GM11168 (cell line): Measurements from ENCODE around the gene BSN.
"Not testable (repeated sequence)": the region's sequence is repeated elsewhere in the genome, so short reads cannot be mapped to it uniquely, and the experiment has no call there.

Source experiments
- in situ Hi-C: fragments of 300-500 bp; cut with MboI; formaldehyde crosslinking; loops from one replicate; pipeline ENCODE4 v1.12.0; 2022; ENCODE audit warnings: low sequenced_read_pairs; ENCODE audit not compliant: unreplicated experiment

Gene BSN

DNA sequence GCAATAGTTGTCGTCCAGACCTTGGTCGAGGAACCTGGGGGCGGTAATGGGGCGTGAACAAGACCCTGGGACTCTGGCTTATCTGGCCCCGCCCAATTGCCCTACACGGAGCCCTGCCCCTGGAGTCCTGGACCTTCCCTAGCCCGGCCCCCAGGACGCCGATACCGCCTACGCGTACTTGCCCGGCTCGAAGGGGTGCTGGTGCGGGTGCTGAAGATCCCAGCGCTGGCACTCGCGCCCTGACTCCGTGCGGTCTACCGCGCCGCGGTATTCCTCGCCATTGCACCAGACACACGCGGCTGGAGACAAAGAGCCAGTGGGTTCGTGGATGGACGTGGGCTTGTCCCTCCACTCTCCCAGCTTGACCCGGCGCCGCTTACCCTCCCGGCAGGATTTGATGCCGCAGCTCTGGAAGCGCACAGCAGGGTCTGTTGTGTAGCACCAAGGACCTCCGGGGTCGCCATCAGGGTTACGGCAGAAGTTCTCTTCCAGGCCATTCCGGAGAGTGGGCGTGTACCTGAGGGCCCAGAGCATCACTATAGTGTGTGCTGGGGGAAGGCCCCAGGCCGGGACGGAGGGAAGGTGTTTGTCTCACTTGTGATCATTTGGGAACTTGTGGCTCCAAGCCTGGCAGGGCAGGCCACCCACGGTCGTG lies 132.6 kb downstream of the BSN start:
- in situ Hi-C loops = not testable (repeated sequence)

GRCh38 chr3:49687424-49687795 lies 133.1 kb downstream of the BSN start:
- in situ Hi-C loops = not testable (repeated sequence)

DNA sequence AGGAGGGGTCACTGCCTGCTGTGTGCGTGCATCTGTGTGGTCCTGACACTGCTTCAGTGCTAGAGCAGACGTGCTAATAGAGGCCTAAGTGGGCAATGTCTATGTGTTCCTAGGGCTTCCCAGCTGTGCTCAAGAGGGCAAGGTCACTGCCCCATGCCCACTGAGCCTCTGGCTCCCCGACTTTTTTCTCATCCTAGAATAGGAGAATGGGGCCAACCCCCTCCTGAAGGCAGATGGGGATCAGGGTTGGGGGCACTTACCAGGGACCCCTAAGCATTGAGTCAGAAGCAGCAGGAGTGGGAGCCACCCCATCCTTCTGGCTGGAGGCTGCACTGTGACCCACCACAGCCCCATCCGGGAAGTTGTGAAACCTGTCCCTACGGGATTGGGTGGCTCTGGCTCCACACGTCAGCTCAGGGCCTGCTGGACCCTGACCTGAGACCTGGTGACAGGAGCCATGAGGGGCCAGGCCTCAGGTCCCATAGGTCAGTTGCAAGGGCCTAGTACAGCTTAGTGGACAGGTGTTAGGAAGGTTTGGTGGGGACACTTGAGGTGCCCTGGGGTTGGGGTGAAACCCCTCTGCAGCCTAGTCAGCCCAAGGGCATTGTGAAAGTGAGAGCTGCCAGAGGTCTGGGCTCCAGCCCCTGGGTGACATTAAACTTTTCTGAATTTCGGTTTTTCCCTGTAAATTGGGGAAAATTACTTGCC lies 134.2 kb downstream of the BSN start:
- in situ Hi-C loops = not testable (repeated sequence)

DNA sequence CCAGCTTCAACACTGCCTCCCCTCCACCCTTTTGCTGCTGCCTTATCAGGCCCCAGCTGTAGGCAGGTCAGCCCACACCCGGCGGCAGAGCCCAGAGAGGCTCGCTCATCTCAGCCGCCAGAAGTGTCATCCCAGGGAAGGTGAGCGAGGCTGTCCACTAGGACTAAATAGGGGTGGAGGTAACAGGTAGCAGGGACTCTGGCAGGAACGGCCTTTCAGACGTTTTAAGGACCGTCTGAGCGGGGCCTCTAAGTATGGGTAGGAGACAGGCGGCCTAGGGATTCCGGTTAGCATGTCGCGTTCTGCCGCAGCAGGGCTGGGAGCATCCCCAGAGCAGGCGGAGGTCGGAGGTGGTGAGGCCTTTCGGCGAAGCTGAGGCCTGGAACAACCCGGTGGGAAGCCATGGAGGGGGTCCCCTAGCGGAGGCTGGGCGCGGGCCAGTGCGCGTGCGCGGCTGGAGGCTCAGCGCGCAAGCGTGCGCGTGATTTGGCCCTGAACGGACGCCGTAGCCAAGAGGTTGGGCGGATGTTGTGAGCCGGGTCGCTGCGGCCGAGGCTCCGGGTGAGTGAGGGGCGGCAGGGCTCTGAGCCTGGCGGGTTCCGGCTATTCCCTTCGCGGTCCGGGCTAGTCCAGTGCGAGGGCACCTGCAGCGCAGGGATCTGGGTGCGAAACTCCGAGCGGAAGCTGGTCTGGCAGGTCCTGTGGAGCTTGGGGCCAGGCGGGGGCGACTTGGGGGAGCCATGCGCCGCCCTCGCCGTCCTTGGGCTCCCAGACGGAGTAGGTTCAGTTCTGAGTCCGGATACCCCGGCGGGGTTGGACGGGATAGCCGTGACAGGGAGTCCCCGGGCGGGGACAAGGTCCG lies 135.0 kb downstream of the BSN start, which contains the start of the genes MST1 and RNF123:
TSS of gene MST1 (minus strand) at position 429 of the 862 bp plus-strand sequence. CDS start 783 bp downstream, outside the sequence.
TSS of gene RNF123 (plus strand) at position 512 of the 862 bp plus-strand sequence. CDS start 1,609 bp downstream, outside the sequence.
- in situ Hi-C loops = no loop called here

DNA sequence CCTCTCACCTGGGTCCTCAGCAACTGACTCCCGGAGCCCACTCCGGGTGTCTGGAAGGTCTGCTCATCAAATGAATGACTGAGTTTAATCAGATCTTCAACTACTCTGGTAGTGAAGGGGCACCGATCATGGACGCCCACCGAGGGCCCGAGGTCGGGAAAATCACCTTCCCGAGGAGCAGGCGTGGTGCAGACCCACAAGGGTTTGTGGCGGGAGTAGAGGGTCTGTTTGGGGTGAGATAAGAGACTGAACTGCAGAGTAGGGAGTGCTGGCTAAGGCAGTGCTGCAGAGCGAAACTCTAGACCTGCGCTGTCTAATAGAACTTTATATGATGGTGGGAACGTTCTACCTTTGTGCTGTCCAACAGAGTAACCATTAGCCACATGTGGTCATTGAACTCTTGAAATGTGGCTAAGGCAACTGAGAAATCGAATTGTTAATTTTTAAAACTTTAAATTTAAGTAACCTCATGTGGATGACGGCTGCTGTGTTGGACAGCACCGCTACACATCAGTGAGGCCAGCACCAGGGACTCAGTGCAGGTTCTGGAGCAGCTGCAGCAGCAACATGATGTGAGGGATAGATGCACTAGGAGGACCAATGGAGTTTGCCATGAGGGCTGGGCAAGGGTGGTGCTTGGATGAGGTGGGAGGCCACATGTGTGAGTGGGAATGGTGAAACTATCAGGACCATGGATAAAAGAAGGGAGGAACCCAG lies 135.8 kb downstream of the BSN start:
- in situ Hi-C loops = not testable (repeated sequence)

GRCh38 chr3:49690856-49691255 lies 136.6 kb downstream of the BSN start:
- in situ Hi-C loops = not testable (repeated sequence)

GRCh38 chr3:49691481-49691880 lies 137.2 kb downstream of the BSN start:
- in situ Hi-C loops = not testable (repeated sequence)

- in situ Hi-C loops = not testable (repeated sequence)
Measured at GRCh38 chr3:49694409-49695070, 140.3 kb downstream of the BSN start.

DNA sequence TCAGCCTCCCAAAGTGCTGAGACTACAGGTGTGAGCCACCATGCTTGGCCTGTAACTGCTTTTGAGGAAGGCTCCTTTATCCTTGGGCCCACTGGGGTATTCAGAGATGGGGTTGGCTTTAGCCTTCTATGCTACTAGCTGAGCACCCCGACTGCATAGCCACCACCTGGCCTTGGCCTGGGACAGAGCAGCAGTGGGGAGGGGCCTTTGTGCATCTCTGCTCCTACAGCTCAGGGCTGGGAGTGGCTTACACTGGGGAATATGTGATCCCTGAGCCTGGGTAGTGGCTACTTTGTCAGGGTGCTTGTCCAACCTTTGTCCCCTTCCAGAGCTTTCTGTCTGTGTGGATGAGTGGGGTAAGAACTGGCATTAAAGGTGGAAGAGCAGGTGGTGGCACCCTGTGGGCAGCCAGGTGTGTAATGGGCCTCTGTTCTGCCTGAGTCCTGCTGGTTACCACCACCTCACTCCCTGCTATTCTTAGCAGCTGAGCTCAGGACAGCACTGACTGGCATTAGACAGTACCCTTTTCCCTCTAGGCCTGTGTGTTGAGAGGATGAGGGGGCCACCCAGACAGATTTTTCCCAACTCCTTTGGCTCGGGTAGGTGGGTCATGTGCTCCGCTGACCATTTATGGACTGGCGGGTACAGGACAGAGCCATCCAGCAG lies 141.2 kb downstream of the BSN start:
- in situ Hi-C loops = not testable (repeated sequence)

DNA sequence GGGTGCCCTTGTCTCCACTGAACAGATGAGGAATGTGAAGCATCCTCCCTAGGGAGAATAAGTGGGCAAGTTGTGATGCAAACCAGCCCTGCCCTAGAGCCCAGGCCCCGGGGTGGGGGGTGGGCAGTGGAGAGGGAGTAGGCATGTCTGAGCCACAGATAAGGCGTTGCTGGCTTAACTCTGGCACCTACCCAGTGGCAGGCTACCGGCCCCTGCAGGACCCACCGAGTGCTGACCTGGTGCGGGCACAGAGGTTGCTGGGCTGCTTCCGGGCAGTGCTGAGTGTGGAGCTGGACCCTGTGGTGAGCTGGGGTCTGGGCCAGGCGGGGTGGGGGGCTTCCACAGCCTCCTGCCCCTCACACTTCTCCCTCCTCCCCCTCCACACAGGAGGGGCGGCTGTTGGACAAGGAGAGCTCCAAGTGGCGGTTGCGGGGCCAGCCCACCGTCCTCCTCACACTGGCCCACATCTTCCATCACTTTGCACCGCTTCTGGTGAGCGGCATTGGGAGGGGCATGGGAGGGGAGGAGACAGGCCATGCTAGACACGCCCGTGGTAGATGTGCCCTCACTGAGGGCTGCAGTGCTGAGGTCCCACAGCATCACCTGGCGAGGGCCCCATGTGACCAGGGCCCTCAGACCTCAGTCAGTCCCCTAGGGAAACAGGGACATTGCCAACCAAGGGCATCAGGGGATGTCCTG lies 145.2 kb downstream of the BSN start:
- in situ Hi-C loops = no loop called here

GRCh38 chr3:49700014-49700413 lies 145.7 kb downstream of the BSN start:
- in situ Hi-C loops = no loop called here

DNA sequence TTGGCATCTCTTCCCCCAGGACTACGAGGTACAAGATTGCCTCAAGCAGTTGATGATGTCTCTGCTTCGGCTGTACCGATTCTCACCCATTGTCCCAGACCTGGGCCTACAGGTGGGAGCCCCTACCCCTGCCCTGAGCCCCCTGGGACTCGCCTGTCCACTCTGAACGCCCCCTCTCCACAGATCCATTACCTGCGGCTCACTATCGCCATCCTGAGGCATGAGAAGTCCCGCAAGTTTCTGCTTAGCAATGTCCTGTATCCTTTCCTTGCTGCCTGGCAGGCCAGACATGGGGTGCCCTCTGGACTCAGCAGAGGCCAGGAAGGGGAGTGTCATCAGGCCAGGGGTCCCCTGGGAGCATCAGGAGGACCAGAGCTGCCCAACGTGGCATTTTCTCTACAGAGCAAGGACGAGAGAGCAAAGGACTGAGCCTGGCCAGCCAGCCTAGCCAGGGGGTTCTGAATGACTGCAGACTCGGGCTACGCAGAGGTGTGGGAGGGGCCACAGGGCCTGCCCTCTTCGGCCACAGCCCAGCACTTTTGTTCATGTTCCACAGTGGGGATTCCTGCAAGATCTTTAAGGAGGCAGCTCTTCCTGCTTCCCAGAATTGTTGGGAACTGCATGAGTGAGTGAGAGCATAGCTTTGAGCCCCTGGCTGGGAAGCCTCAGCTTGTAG lies 146.3 kb downstream of the BSN start:
- in situ Hi-C loops = no loop called here

DNA sequence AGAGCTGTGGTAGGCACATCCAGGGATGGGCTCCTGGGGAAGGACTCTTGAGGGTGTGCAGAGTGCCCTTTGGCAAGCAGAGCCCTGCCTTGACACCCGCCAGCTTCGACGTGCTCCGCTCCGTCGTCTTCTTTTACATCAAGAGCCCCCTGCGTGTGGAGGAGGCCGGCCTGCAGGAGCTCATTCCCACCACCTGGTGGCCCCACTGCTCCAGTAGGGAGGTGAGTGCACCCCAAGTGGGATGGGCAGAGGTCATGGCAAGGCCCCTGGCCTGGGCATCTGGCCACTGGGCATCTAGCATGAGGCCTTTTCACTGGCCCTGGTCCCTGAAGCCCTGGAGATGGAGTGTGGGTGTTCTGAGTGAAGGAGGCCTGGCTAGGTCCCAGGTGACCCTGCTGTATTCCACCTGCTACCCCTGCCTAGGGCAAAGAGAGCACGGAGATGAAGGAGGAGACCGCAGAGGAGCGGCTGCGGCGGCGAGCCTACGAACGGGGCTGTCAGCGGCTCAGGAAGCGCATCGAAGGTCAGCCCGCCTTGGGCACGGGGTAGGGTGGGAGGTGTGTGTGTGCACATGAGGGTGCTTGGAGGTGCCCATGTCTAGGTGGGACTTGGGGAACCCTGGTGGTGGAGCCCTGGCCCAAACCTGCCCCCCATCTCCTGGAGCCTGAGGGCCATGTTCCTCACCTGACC lies 147.3 kb downstream of the BSN start:
- in situ Hi-C loops = no loop called here

GRCh38 chr3:49702672-49703071 lies 148.4 kb downstream of the BSN start:
- in situ Hi-C loops = no loop called here

DNA sequence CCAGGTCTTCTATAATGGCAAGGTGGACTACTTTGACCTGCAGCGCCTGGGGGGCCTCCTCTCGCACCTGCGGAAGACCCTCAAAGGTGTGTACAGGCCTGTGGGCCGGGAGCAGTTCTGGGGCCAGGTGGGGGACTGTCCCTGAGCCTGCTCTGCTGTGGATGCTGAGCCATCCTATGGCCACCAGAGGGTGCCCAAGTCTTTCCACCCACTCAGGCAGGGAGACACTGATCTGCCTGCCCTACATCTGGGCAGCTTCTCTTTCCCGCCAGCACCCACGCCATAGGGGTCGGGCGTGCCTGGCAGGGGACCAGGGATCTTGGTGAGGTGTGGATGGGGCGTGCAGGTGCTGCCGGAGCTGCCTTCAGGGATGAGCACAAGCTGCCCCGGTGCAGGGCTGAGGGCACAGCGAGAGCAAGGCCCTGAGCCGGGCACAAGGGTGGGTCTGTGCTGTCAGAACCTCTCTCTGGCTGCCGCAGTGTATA lies 149.2 kb downstream of the BSN start:
- in situ Hi-C loops = no loop called here

DNA sequence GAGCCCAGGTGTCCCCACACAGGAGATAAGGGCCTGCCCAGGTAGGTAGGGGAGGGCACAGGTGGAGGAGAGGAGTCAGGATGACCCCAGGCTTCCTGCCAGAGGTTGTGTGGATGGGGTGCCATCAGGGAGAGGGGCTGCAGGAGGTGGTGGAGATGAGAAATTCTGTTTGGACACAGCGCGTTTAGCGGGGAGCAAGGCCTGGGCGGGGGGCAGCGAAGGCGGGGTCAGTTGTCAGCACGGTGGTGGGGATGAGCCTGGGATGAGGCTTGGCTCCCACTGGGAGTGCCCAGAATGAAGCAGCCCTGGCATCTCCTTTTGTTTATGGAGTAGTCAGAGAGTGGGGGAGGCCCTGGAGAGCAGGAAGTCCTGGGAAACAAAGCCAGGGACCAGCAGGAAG lies 149.7 kb downstream of the BSN start:
- in situ Hi-C loops = no loop called here

- in situ Hi-C loops = no loop called here
Measured at GRCh38 chr3:49704629-49705028, 150.4 kb downstream of the BSN start.
